Superior temporal gyrus (tissue), 1 donor: Measurements from ENCODE around the gene ZFX.
A peak's percentile ranks its signal among the peaks of the same experiment; 100 is the strongest.
"Not testable (repeated sequence)": the region's sequence is repeated elsewhere in the genome, so short reads cannot be mapped to it uniquely, and the experiment has no call there.

Experiments
- DNase-seq: peaks from one replicate; pipeline ENCODE4 v3.0.0-alpha.2; 2016; ENCODE audit errors: extremely low spot score

The ZFX gene

GRCh38 chrX:24149351-24150050, at the start of gene ZFX:
Gene ZFX (plus strand): TSS chrX:24149729. CDS start chrX:24172743, 23,014 bp downstream.
- peak; percentile 17 for DNase-seq

- DNase-seq, result no peak
These were observed 48.8 kb upstream of the ZFX start for GRCh38 chrX:24100713-24101112.

GRCh38 chrX:24110069-24110468, 39.5 kb upstream of the ZFX start:
- DNase-seq, result no peak

- DNase-seq, result no peak
These were observed 36.3 kb upstream of the ZFX start for GRCh38 chrX:24113181-24113580.

GRCh38 chrX:24117258-24117657, 32.3 kb upstream of the ZFX start:
- DNase-seq, result peak; percentile 72

GRCh38 chrX:24124244-24124799, 25.2 kb upstream of the ZFX start:
- DNase-seq, result no peak

GRCh38 chrX:24125028-24125612, 24.4 kb upstream of the ZFX start:
- DNase-seq, result no peak

GRCh38 chrX:24131476-24131875, 18.1 kb upstream of the ZFX start:
- DNase-seq, result no peak

GRCh38 chrX:24133312-24133711, 16.2 kb upstream of the ZFX start:
- no peak for DNase-seq

- not testable (repeated sequence) for DNase-seq
These were observed 13.8 kb upstream of the ZFX start for GRCh38 chrX:24135768-24136167.

GRCh38 chrX:24137192-24137591, 12.3 kb upstream of the ZFX start:
- DNase-seq, result no peak

GRCh38 chrX:24143982-24144381, 5.5 kb upstream of the ZFX start:
- not testable (repeated sequence) for DNase-seq

GRCh38 chrX:24144528-24144927, 5.0 kb upstream of the ZFX start:
- no peak for DNase-seq

- DNase-seq, result no peak
These were observed 4.0 kb upstream of the ZFX start for GRCh38 chrX:24145303-24146186.

- DNase-seq, result peak; percentile 9
These were observed 3.1 kb upstream of the ZFX start for GRCh38 chrX:24146283-24146949.

- no peak for DNase-seq
These were observed 2.4 kb upstream of the ZFX start for GRCh38 chrX:24147165-24147564.

GRCh38 chrX:24148121-24148520, 1.4 kb upstream of the ZFX start:
- no peak for DNase-seq

GRCh38 chrX:24148535-24149350, 786 bp upstream of the ZFX start:
- DNase-seq, result peak; percentile 37

- peak; percentile 74 for DNase-seq
These were observed 692 bp downstream of the ZFX start for GRCh38 chrX:24150051-24150790.

GRCh38 chrX:24150898-24151297, 1.4 kb downstream of the ZFX start:
- DNase-seq, result no peak
